PFSK-1 (cell line): ENCODE data around the gene CAMSAP2.

Experiments used
- FOXP2 ChIP-seq: optimal IDR thresholded peaks from 2 replicates; pipeline ENCODE3; 2011; ENCODE audit warnings: borderline replicate concordance, control low read depth, inconsistent platforms; ENCODE audit not compliant: insufficient read depth; ENCODE audit errors: extremely low read length, extremely low read depth
- POLR2AphosphoS5 ChIP-seq: IDR thresholded peaks from 2 replicates; pipeline ENCODE4 v1.6.1; 2012; ENCODE audit warnings: low read depth, mild to moderate bottlenecking, control low read depth, low read length, moderate library complexity
- SIN3A ChIP-seq: IDR thresholded peaks from 2 replicates; pipeline ENCODE4 v1.6.1; 2012; ENCODE audit warnings: mild to moderate bottlenecking, low read length, moderate library complexity, borderline replicate concordance; ENCODE audit not compliant: insufficient read depth
- TF ChIP-seq, protein P1 (sequence below), 2 experiments: IDR thresholded peaks; 2 replicates each; pipeline versions ENCODE4 v1.6.1 to v1.8.0; 2011 to 2012; ENCODE audit warnings: low read depth in 2 of 2, low read length in 2 of 2, control low read depth in 1 of 2, inconsistent platforms in 1 of 2, mild to moderate bottlenecking in 1 of 2, moderate library complexity in 1 of 2; ENCODE audit not compliant: insufficient read depth in 1 of 2

DNA sequence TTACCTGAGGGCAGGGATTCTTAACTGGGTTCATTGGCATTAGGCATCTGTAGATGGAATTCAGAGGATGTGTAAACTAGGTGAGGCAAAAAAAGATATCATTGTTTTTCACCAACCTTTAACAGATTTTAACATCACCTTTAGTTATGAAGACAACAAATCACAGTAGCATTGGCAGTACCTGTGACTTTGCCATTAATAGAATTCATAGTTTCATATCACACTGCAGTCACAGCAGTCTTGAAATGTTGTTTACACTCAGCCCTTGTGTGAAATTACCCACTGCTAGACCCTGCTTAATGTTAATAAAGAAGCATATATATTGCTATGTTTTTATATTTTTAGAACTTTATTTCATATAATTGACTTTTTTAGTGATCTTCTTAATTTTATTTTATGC lies 154.3 kb downstream of the CAMSAP2 start:
- no peak for TF ChIP-seq POLR2AphosphoS5
- no peak for TF ChIP-seq FOXP2
- no peak for TF ChIP-seq SIN3A
- TF ChIP-seq, protein P1, sequence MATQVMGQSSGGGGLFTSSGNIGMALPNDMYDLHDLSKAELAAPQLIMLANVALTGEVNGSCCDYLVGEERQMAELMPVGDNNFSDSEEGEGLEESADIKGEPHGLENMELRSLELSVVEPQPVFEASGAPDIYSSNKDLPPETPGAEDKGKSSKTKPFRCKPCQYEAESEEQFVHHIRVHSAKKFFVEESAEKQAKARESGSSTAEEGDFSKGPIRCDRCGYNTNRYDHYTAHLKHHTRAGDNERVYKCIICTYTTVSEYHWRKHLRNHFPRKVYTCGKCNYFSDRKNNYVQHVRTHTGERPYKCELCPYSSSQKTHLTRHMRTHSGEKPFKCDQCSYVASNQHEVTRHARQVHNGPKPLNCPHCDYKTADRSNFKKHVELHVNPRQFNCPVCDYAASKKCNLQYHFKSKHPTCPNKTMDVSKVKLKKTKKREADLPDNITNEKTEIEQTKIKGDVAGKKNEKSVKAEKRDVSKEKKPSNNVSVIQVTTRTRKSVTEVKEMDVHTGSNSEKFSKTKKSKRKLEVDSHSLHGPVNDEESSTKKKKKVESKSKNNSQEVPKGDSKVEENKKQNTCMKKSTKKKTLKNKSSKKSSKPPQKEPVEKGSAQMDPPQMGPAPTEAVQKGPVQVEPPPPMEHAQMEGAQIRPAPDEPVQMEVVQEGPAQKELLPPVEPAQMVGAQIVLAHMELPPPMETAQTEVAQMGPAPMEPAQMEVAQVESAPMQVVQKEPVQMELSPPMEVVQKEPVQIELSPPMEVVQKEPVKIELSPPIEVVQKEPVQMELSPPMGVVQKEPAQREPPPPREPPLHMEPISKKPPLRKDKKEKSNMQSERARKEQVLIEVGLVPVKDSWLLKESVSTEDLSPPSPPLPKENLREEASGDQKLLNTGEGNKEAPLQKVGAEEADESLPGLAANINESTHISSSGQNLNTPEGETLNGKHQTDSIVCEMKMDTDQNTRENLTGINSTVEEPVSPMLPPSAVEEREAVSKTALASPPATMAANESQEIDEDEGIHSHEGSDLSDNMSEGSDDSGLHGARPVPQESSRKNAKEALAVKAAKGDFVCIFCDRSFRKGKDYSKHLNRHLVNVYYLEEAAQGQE (IDR thresholded peaks at IDR 0.05; ENCODE audit: insufficient read depth in 1 of 2, low read depth in 2 of 2, low read length in 2 of 2), result no peak
